HepG2 (cell line): ENCODE results near the gene SLTM. TPM values are rescaled to one million over a fixed set of nuclear protein-coding genes. Genes with fewer than 3 reads are reported as not detected.

Source experiments
- ATAC-seq: fragments of 200-7000 bp; cut with Tn5 transposase; 3 replicates; pipeline ENCODE4 v1.9.1; 2020; ENCODE audit warnings: mild to moderate bottlenecking, moderate library complexity
- BruUV-seq: library from RNA; stranded (reverse); fragments of 400-500 nt; replicated peaks from 2 replicates; lab custom pipeline; 2021; lab: Mats Ljungman, UMichigan
- CTCF ChIA-PET: fragments of 300-600 bp; formaldehyde crosslinking; extraction: SDS; loops from one replicate; lab custom pipeline; 2021; ENCODE audit warnings: low total read pairs, inconsistent platforms, low intra/inter-chr PET ratio; lab: Yijun Ruan, JAX
- POLR2A ChIA-PET: fragments of 350-600 bp; sonication (Branson Sonifier 250); formaldehyde crosslinking; loops from one replicate; lab custom pipeline; 2020; ENCODE audit warnings: antibody characterized with exemption, inconsistent platforms; lab: Yijun Ruan, JAX
- DNase-seq: peaks from one replicate; pipeline ENCODE4 v3.0.0-alpha.2; 2015; ENCODE audit warnings: low spot score
- FAIRE-seq: peaks from 3 replicates; lab custom pipeline; 2011; peaks lifted over from hg19 to GRCh38; lab: Jason Lieb, UNC
- H2AFZ ChIP-seq: one replicate; pipeline ENCODE4 v1.6.1; 2011; ENCODE audit warnings: low read length, inconsistent platforms
- H3K27ac ChIP-seq: fragments of 300-600 bp; 3 replicates; pipeline ENCODE4 v1.8.0; 2011; ENCODE audit warnings: mixed run types, mild to moderate bottlenecking, mixed read lengths, low read length, inconsistent platforms; ENCODE audit not compliant: insufficient read depth; ENCODE audit errors: extremely low read length
- H3K27me3 ChIP-seq, 2 experiments: fragments of 200-600 bp in 1 of 2; 2 replicates in 1 of 2; 3 replicates in 1 of 2; pipeline versions ENCODE4 v1.6.0 to v1.8.0; 2011; ENCODE audit warnings: low read length in 2 of 2, mild to moderate bottlenecking in 2 of 2, moderate library complexity in 2 of 2, inconsistent platforms in 1 of 2; ENCODE audit not compliant: insufficient read depth in 2 of 2, control insufficient read depth in 1 of 2
- H3K36me3 ChIP-seq, 2 experiments: fragments of 200-600 bp in 1 of 2; replicated peaks in 1 of 2; 2 replicates in 1 of 2; 3 replicates in 1 of 2; pipeline versions ENCODE4 v1.5.1 to v1.8.0; 2011; ENCODE audit warnings: low read length in 2 of 2, inconsistent platforms in 1 of 2; ENCODE audit not compliant: insufficient read depth in 2 of 2, control insufficient read depth in 1 of 2
- H3K4me1 ChIP-seq: 2 replicates; pipeline ENCODE4 v1.5.1; 2012; ENCODE audit warnings: low read length, inconsistent platforms; ENCODE audit not compliant: insufficient read depth
- H3K4me2 ChIP-seq: 2 replicates; pipeline ENCODE4 v1.6.0; 2011; ENCODE audit warnings: low read depth, low read length, inconsistent platforms
- H3K4me3 ChIP-seq, 3 experiments: fragments of 200-600 bp in 1 of 3; sonication (generic), shearing (Covaris generic) in 1 of 3; replicated peaks in 1 of 3; 2 replicates each; pipeline ENCODE4 v1.5.1; 2011 to 2016; ENCODE audit warnings: low read length in 3 of 3, inconsistent platforms in 2 of 3, low read depth in 2 of 3, mild to moderate bottlenecking in 2 of 3, control low read depth in 1 of 3, mixed read lengths in 1 of 3; ENCODE audit not compliant: insufficient read depth in 1 of 3
- H3K79me2 ChIP-seq: one replicate; pipeline ENCODE4 v1.6.1; 2011; ENCODE audit warnings: low read length, inconsistent platforms; ENCODE audit not compliant: insufficient read depth
- H3K9ac ChIP-seq: 2 replicates; pipeline ENCODE4 v1.6.0; 2011; ENCODE audit warnings: mild to moderate bottlenecking, low read depth, low read length, inconsistent platforms; ENCODE audit not compliant: insufficient read depth
- H3K9me3 ChIP-seq: 2 replicates; pipeline ENCODE4 v1.5.1; 2012; ENCODE audit warnings: mild to moderate bottlenecking, low read length
- H4K20me1 ChIP-seq: 2 replicates; pipeline ENCODE4 v1.6.0; 2011; ENCODE audit warnings: inconsistent platforms, mild to moderate bottlenecking, low read length, moderate library complexity; ENCODE audit not compliant: insufficient read depth
- AKAP8 ChIP-seq: sonication (generic); formaldehyde crosslinking; IDR thresholded peaks from 2 replicates; pipeline ENCODE4 v1.5.1; 2020; ENCODE audit warnings: mild to moderate bottlenecking, missing genetic modification reagents
- MAFG ChIP-seq: sonication (generic); formaldehyde crosslinking; IDR thresholded peaks from 2 replicates; pipeline ENCODE4 v1.5.1; 2020; ENCODE audit warnings: mild to moderate bottlenecking, missing genetic modification reagents
- NFYB ChIP-seq: sonication (generic); formaldehyde crosslinking; IDR thresholded peaks from 2 replicates; pipeline ENCODE4 v1.4.0; 2020; ENCODE audit warnings: missing genetic modification reagents
- POLR2AphosphoS2 ChIP-seq: IDR thresholded peaks from 2 replicates; pipeline ENCODE4 v1.6.1; 2011; ENCODE audit warnings: low read depth, low read length, improper control_type of control experiment
- POLR2AphosphoS5 ChIP-seq: IDR thresholded peaks from 2 replicates; pipeline ENCODE4 v1.6.1; 2012; ENCODE audit warnings: low read depth, low read length
- RBM22 ChIP-seq: fragments of 200-400 bp; formaldehyde crosslinking; optimal IDR thresholded peaks from 2 replicates; pipeline ENCODE3; 2017; ENCODE audit warnings: mild to moderate bottlenecking, low read length, moderate library complexity
- RFX1 ChIP-seq: fragments of 450-650 bp; IDR thresholded peaks from 2 replicates; pipeline ENCODE4 v1.6.1; 2017
- ZNF24 ChIP-seq: fragments of 450-650 bp; IDR thresholded peaks from 2 replicates; pipeline ENCODE4 v1.6.1; 2017; ENCODE audit warnings: antibody characterized with exemption, mild to moderate bottlenecking
- ZNF703 ChIP-seq: sonication (generic); formaldehyde crosslinking; IDR thresholded peaks from 2 replicates; pipeline ENCODE4 v1.5.1; 2020; ENCODE audit warnings: missing genetic modification reagents, mild to moderate bottlenecking, moderate library complexity, borderline replicate concordance
- ZNF720 ChIP-seq: sonication (generic); formaldehyde crosslinking; IDR thresholded peaks from 2 replicates; pipeline ENCODE4 v1.4.0; 2020; ENCODE audit warnings: missing genetic modification reagents
- WGBS: methylation state at CpG from one replicate; pipeline ENCODE4 v1.1.6; 2017; ENCODE audit warnings: low lambda C conversion rate; 5-methylcytosine and 5-hydroxymethylcytosine counted together
- in situ Hi-C: cut with HindIII; loops from 2 replicates; pipeline ENCODE4 v1.10.0; 2017; ENCODE audit warnings: low pct_unique_long_range_greater_than_20kb; ENCODE audit not compliant: extremely low pct_ligation_motif_present
- intact Hi-C: fragments of 100-400 bp; cut with micrococcal nuclease; formaldehyde crosslinking; loops from one replicate; pipeline ENCODE4 v1.10.0; 2022; ENCODE audit not compliant: unreplicated experiment
- polyA plus RNA-seq, 8 experiments: library from polyadenylated mRNA; depleted of rRNA in 3 of 8; stranded (reverse) in 7 of 8; unstranded in 1 of 8; fragments of >200 nt; fragmentation: Illumina TruSeq in 4 of 8; extraction: Trizol in 4 of 8; gene quantifications; 2 replicates each; pipeline versions ENCODE4 v1.2.1 to v1.2.3, GENCODE V29; 2011 to 2016; ENCODE audit warnings: low read depth in 4 of 8, missing spikeins in 1 of 8, mixed read lengths in 1 of 8; ENCODE audit not compliant: insufficient read depth in 1 of 8
- total RNA-seq, 5 experiments: library from RNA; depleted of rRNA; stranded (reverse); fragments of >200 nt; fragmentation: Illumina TruSeq; extraction: Trizol; gene quantifications; 2 replicates each; pipeline ENCODE4 v1.2.3, GENCODE V29; 2016; ENCODE audit warnings: low read depth in 1 of 5
- TF ChIP-seq, protein P1 (sequence below): sonication (generic); formaldehyde crosslinking; IDR thresholded peaks from 2 replicates; pipeline ENCODE4 v1.8.1; 2023; ENCODE audit warnings: mild to moderate bottlenecking, inconsistent platforms, moderate library complexity, missing genetic modification reagents, borderline replicate concordance
- TF ChIP-seq, protein P2 (sequence below): sonication (generic); formaldehyde crosslinking; IDR thresholded peaks from 2 replicates; pipeline ENCODE4 v1.5.0; 2020; ENCODE audit warnings: missing genetic modification reagents, mild to moderate bottlenecking, borderline replicate concordance
- TF ChIP-seq, protein P3 (sequence below): sonication (generic); formaldehyde crosslinking; IDR thresholded peaks from 2 replicates; pipeline ENCODE4 v1.4.0; 2020; ENCODE audit warnings: missing genetic modification reagents
- TF ChIP-seq, protein P4 (sequence below): sonication (generic); formaldehyde crosslinking; IDR thresholded peaks from 2 replicates; pipeline ENCODE4 v1.5.1; 2020; ENCODE audit warnings: missing genetic modification reagents, mild to moderate bottlenecking, borderline replicate concordance
- TF ChIP-seq, protein P5 (sequence below): sonication (generic); formaldehyde crosslinking; IDR thresholded peaks from 2 replicates; pipeline ENCODE4 v1.4.0; 2020; ENCODE audit warnings: missing genetic modification reagents, mild to moderate bottlenecking, borderline replicate concordance
- TF ChIP-seq, protein P6 (sequence below): IDR thresholded peaks from 2 replicates; pipeline ENCODE4 v1.6.1; 2016; ENCODE audit warnings: low read depth, control low read depth

The SLTM gene
- total and polyA plus RNA-seq, 2 of the 13 experiments (the other 11 are each of a cell fraction or from before 2014, with no cell fraction given): 22.0 to 64.2 TPM

DNA sequence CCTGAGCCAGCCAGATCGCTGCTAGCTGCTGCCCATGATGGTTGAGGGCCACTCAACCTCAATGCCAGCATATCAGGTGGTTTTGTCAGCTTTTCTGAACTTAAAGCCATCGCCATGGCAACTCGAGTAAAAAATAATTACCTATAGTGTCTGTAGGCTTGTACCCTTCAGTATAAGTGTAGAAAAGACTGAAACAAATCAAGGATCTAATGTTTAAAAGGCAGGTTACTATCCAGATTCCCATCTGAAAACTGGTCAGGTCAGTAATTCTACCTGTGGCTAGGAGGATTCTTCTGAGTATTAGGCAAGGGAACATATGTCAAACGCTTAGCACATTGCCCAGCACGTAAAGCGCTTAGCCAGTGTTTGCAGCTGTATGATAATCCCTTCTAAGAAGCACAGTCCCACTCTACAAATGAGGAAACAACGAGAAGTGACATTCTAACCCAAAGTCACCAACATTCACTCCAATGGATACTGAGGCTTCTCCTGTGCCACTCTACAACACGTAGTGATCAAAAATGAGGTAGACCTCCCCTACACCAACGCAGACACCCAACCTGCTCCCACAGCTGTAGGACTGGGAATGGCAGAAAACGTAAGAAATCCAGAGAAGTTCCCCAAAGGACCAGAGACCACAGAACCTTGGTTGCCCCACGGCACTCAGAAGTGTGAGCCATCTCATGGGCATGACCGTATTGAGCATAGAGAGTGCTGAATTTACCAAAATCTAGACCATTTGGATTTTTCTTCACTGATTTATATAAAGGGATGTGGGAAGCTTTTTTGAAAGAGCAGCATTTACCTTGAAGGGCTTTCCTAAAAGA, 55.3 kb downstream of the SLTM start:
- H3K27me3 ChIP-seq: no peaks in the 10 kb centered on the region
- no peak overlapping the region for H3K9ac ChIP-seq
- H3K4me3 ChIP-seq: no peak overlapping the region
- H4K20me1 ChIP-seq: peaks cover 2% of the 10 kb centered on the region; the same call in 1 of the 2 replicates
- no peaks in the 10 kb centered on the region for H3K9me3 ChIP-seq
- in situ Hi-C loops (no loop called here), intact Hi-C loops (no loop called here)
- WGBS: 96% methylated on average over 12 of the region's 12 CpGs
- peaks cover 9 to 57% of the 10 kb centered on the region in 2 experiments for H3K36me3 ChIP-seq
- FAIRE-seq (no peak), ATAC-seq (no peak), DNase-seq (no peak)
- no peak overlapping the region for H3K4me2 ChIP-seq
- no peak overlapping the region for H3K27ac ChIP-seq
- no TSS peak for BruUV-seq
- ChIA-PET CTCF (no interaction called here), POLR2A (interaction anchor here (1.5 kb wide), 1 partner anchor 13 kb away, joined by 3 read pairs; no protein-coding TSS in a partner anchor)
- peaks cover 10% of the 10 kb centered on the region for H3K79me2 ChIP-seq
- no peak overlapping the region for H2AFZ ChIP-seq
- peaks cover 10% of the 10 kb centered on the region for H3K4me1 ChIP-seq
- peak; percentile 8; the same call in 1 of the 2 replicates for TF ChIP-seq RFX1
- peak; percentile 30; the same call in 1 of the 2 replicates for TF ChIP-seq POLR2AphosphoS2
- TF ChIP-seq, protein P1, sequence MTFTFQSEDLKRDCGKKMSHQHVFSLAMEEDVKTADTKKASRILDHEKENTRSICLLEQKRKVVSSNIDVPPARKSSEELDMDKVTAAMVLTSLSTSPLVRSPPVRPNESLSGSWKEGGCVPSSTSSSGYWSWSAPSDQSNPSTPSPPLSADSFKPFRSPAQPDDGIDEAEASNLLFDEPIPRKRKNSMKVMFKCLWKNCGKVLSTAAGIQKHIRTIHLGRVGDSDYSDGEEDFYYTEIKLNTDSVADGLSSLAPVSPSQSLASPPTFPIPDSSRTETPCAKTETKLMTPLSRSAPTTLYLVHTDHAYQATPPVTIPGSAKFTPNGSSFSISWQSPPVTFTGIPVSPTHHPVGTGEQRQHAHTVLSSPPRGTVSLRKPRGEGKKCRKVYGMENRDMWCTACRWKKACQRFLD (CRISPR knock-in tag): no peak
- no peak for TF ChIP-seq AKAP8 (CRISPR knock-in tag)
- TF ChIP-seq ZNF703 (CRISPR knock-in tag): no peak
- TF ChIP-seq, protein P2, sequence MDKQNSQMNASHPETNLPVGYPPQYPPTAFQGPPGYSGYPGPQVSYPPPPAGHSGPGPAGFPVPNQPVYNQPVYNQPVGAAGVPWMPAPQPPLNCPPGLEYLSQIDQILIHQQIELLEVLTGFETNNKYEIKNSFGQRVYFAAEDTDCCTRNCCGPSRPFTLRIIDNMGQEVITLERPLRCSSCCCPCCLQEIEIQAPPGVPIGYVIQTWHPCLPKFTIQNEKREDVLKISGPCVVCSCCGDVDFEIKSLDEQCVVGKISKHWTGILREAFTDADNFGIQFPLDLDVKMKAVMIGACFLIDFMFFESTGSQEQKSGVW (CRISPR knock-in tag): no peak
- TF ChIP-seq RBM22: peak; percentile 81
- TF ChIP-seq, protein P3, sequence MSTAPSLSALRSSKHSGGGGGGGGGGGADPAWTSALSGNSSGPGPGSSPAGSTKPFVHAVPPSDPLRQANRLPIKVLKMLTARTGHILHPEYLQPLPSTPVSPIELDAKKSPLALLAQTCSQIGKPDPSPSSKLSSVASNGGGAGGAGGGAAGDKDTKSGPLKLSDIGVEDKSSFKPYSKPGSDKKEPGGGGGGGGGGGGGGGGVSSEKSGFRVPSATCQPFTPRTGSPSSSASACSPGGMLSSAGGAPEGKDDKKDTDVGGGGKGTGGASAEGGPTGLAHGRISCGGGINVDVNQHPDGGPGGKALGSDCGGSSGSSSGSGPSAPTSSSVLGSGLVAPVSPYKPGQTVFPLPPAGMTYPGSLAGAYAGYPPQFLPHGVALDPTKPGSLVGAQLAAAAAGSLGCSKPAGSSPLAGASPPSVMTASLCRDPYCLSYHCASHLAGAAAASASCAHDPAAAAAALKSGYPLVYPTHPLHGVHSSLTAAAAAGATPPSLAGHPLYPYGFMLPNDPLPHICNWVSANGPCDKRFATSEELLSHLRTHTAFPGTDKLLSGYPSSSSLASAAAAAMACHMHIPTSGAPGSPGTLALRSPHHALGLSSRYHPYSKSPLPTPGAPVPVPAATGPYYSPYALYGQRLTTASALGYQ (CRISPR knock-in tag): no peak
- TF ChIP-seq MAFG (CRISPR knock-in tag): no peak
- 0 out of 2 replicates have a peak, but pooled peaks have one; percentile 9 for TF ChIP-seq POLR2AphosphoS5
- TF ChIP-seq, protein P4, sequence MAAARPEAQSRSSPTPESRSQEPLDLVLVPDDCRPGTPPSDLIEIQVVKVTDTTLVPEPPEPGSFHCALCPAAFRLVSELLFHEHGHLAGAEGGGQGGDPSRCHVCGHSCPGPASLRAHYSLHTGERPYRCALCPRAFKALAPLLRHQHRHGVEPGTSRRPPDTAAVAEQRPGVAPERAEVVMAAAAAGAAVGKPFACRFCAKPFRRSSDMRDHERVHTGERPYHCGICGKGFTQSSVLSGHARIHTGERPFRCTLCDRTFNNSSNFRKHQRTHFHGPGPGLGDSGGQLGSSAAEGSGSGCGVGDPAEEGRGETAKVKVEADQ: no peak
- TF ChIP-seq, protein P5, sequence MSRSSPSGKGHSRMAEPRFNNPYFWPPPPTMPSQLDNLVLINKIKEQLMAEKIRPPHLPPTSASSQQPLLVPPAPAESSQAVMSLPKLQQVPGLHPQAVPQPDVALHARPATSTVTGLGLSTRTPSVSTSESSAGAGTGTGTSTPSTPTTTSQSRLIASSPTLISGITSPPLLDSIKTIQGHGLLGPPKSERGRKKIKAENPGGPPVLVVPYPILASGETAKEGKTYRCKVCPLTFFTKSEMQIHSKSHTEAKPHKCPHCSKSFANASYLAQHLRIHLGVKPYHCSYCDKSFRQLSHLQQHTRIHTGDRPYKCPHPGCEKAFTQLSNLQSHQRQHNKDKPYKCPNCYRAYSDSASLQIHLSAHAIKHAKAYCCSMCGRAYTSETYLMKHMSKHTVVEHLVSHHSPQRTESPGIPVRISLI: no peak
- TF ChIP-seq ZNF720: no peak
- TF ChIP-seq, protein P6, sequence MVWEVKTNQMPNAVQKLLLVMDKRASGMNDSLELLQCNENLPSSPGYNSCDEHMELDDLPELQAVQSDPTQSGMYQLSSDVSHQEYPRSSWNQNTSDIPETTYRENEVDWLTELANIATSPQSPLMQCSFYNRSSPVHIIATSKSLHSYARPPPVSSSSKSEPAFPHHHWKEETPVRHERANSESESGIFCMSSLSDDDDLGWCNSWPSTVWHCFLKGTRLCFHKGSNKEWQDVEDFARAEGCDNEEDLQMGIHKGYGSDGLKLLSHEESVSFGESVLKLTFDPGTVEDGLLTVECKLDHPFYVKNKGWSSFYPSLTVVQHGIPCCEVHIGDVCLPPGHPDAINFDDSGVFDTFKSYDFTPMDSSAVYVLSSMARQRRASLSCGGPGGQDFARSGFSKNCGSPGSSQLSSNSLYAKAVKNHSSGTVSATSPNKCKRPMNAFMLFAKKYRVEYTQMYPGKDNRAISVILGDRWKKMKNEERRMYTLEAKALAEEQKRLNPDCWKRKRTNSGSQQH (CRISPR knock-in tag): no peak
- no peak for TF ChIP-seq ZNF24
- no peak for TF ChIP-seq NFYB (CRISPR knock-in tag)
